Endothelial cell of umbilical vein (primary cell): Measurements from ENCODE around the gene H19. TPM values are rescaled to one million over a fixed set of nuclear protein-coding genes. Genes with fewer than 3 reads are reported as not detected.

Experiments
- BruUV-seq: library from RNA; stranded (reverse); fragments of 400-500 nt; replicated peaks from 2 replicates; lab custom pipeline; 2021; lab: Mats Ljungman, UMichigan
- CTCF ChIA-PET: fragments of 300-600, 350-600 bp; sonication (Branson Sonifier 250); formaldehyde crosslinking; loops from one replicate; lab custom pipeline; 2021; ENCODE audit warnings: antibody characterized with exemption, inconsistent platforms; lab: Charles Lee
- POLR2A ChIA-PET: fragments of 300-600, 350-600 bp; sonication (Branson Sonifier 250); formaldehyde crosslinking; loops from one replicate; lab custom pipeline; 2021; ENCODE audit warnings: antibody characterized with exemption, inconsistent platforms; lab: Charles Lee
- DNase-seq: peaks from one replicate; pipeline ENCODE4 v3.0.0-alpha.2; 2011; ENCODE audit warnings: low read depth, low spot score
- FAIRE-seq: peaks from 2 replicates; lab custom pipeline; 2011; peaks lifted over from hg19 to GRCh38; lab: Jason Lieb, UNC
- H2AFZ ChIP-seq: 2 replicates; pipeline ENCODE4 v1.6.0; 2012; ENCODE audit warnings: low read depth, low read length, control low read depth, inconsistent platforms
- H3K27ac ChIP-seq: 2 replicates; pipeline ENCODE4 v1.5.1; 2011; ENCODE audit warnings: low read depth, mild to moderate bottlenecking, control low read depth, low read length, moderate library complexity; ENCODE audit not compliant: insufficient read depth
- H3K27me3 ChIP-seq, 2 experiments: 2 replicates each; pipeline versions ENCODE4 v1.6.0 to v1.6.1; 2011; ENCODE audit warnings: low read length in 2 of 2, mixed read lengths in 1 of 2; ENCODE audit not compliant: control insufficient read depth in 2 of 2, insufficient read depth in 2 of 2
- H3K36me3 ChIP-seq, 2 experiments: 2 replicates in 1 of 2; 3 replicates in 1 of 2; pipeline ENCODE4 v1.5.1; 2011; ENCODE audit warnings: low read length in 2 of 2, mild to moderate bottlenecking in 1 of 2, moderate library complexity in 1 of 2; ENCODE audit not compliant: control insufficient read depth in 2 of 2, insufficient read depth in 2 of 2; ENCODE audit errors: extremely low read depth in 1 of 2
- H3K4me1 ChIP-seq: 3 replicates; pipeline ENCODE4 v1.5.1; 2011; ENCODE audit warnings: mild to moderate bottlenecking, low read length; ENCODE audit not compliant: control insufficient read depth, insufficient read depth; ENCODE audit errors: extremely low read depth
- H3K4me2 ChIP-seq: 2 replicates; pipeline ENCODE4 v1.6.1; 2011; ENCODE audit warnings: low read length, control low read depth, mixed read lengths; ENCODE audit not compliant: insufficient read depth
- H3K4me3 ChIP-seq, 3 experiments: fragments of 200-600 bp in 1 of 3; sonication (generic), shearing (Covaris generic) in 1 of 3; replicated peaks in 1 of 3; 2 replicates each; pipeline ENCODE4 v1.5.1; 2011 to 2016; ENCODE audit warnings: control low read depth in 3 of 3, low read length in 3 of 3, mild to moderate bottlenecking in 2 of 3, inconsistent platforms in 1 of 3, low read depth in 1 of 3, moderate library complexity in 1 of 3; ENCODE audit not compliant: insufficient read depth in 1 of 3
- H3K79me2 ChIP-seq: 2 replicates; pipeline ENCODE4 v1.6.0; 2012; ENCODE audit warnings: low read length, inconsistent platforms; ENCODE audit not compliant: control insufficient read depth, insufficient read depth
- H3K9ac ChIP-seq: replicated peaks from 2 replicates; pipeline ENCODE3; 2011; ENCODE audit warnings: low read length, control low read depth; ENCODE audit not compliant: insufficient read depth; ENCODE audit errors: extremely low read depth
- H3K9me1 ChIP-seq: replicated peaks from 3 replicates; pipeline ENCODE4 v1.6.0; 2011; ENCODE audit warnings: mild to moderate bottlenecking, low read length; ENCODE audit not compliant: control insufficient read depth, insufficient read depth; ENCODE audit errors: extremely low read depth
- H3K9me3 ChIP-seq: replicated peaks from 2 replicates; pipeline ENCODE4 v1.5.1; 2012; ENCODE audit warnings: low read length, inconsistent platforms; ENCODE audit not compliant: control insufficient read depth, insufficient read depth
- H4K20me1 ChIP-seq: replicated peaks from 2 replicates; pipeline ENCODE3; 2011; ENCODE audit warnings: mild to moderate bottlenecking, low read length; ENCODE audit not compliant: control insufficient read depth, insufficient read depth; ENCODE audit errors: extremely low read depth
- EZH2 ChIP-seq: IDR thresholded peaks from 2 replicates; pipeline ENCODE4 v1.6.1; 2012; ENCODE audit warnings: borderline replicate concordance, low read depth, mild to moderate bottlenecking, moderate library complexity, low read length, inconsistent platforms; ENCODE audit not compliant: severe bottlenecking
- FOS ChIP-seq: IDR thresholded peaks from 2 replicates; pipeline ENCODE4 v1.6.1; 2011; ENCODE audit warnings: mild to moderate bottlenecking, low read length, moderate library complexity, borderline replicate concordance; ENCODE audit not compliant: insufficient read depth
- GATA2 ChIP-seq: IDR thresholded peaks from 2 replicates; pipeline ENCODE4 v1.7.0; 2011; ENCODE audit warnings: low read depth, mild to moderate bottlenecking, moderate library complexity, mixed read lengths, low read length; ENCODE audit not compliant: insufficient read length, insufficient read depth
- JUN ChIP-seq: IDR thresholded peaks from 2 replicates; pipeline ENCODE4 v1.6.1; 2011; ENCODE audit warnings: borderline replicate concordance, low read depth; ENCODE audit not compliant: insufficient read length, insufficient read depth
- MYC ChIP-seq: IDR thresholded peaks from one replicate; pipeline ENCODE4 v1.6.1; 2011; ENCODE audit warnings: mild to moderate bottlenecking, low read depth, low read length
- POLR2A ChIP-seq: IDR thresholded peaks from 2 replicates; pipeline ENCODE4 v1.6.1; 2012; ENCODE audit warnings: low read depth, mild to moderate bottlenecking, control low read depth, low read length
- POLR2AphosphoS5 ChIP-seq: IDR thresholded peaks from 2 replicates; pipeline ENCODE4 v1.6.1; 2012; ENCODE audit warnings: low read depth, mild to moderate bottlenecking, control low read depth, low read length, moderate library complexity; ENCODE audit not compliant: insufficient read depth
- dilution Hi-C: fragments of 300-500 bp; cut with MboI; formaldehyde crosslinking; loops from one replicate; pipeline ENCODE4 v1.15.0; 2019; ENCODE audit warnings: low sequenced_read_pairs; ENCODE audit not compliant: extremely low pct_ligation_motif_present
- intact Hi-C: fragments of 100-400 bp; cut with micrococcal nuclease; formaldehyde crosslinking; loops from one replicate; pipeline ENCODE4 v1.10.0; 2022
- polyA plus RNA-seq, 4 experiments: library from polyadenylated mRNA; depleted of rRNA in 3 of 4; stranded (reverse) in 3 of 4; unstranded in 1 of 4; fragments of >200 nt; gene quantifications; 2 replicates each; pipeline versions ENCODE4 v1.2.1 to v1.2.3, GENCODE V29; 2011 to 2012; ENCODE audit warnings: missing spikeins in 1 of 4
- total RNA-seq: library from RNA; stranded (reverse); gene quantifications from 2 replicates; pipeline ENCODE4 v1.2.3, GENCODE V29; 2021
- TF ChIP-seq, protein P1 (sequence below), 2 donors: IDR thresholded peaks; 1 replicate in 1 of 2; 2 replicates in 1 of 2; pipeline ENCODE4 v1.5.1; 2011; ENCODE audit warnings: low read length in 2 of 2, mild to moderate bottlenecking in 2 of 2, moderate library complexity in 2 of 2, control low read depth in 1 of 2, inconsistent platforms in 1 of 2, low read depth in 1 of 2; ENCODE audit not compliant: insufficient read depth in 1 of 2; ENCODE audit errors: extremely low read depth in 1 of 2
- TF ChIP-seq, protein P2 (sequence below): IDR thresholded peaks from 2 replicates; pipeline ENCODE4 v1.6.1; 2011; ENCODE audit not compliant: insufficient read depth, insufficient read length

Gene H19
- total and polyA plus RNA-seq, 2 donors (not counting 3 experiments of a cell fraction or from before 2014, with no cell fraction given): 0.21 to 3.2 TPM

- no peaks in the 10 kb centered on the region for H3K27me3 ChIP-seq
- no peak for FAIRE-seq
- CTCF ChIA-PET: interaction anchor here (0.9 to 8.4 kb wide), 9 partner anchors 15 to 297 kb away, joined by 3 to 102 read pairs (median 13); no protein-coding TSS in a partner anchor
- no peaks in the 10 kb centered on the region for H3K36me3 ChIP-seq
- H3K27ac ChIP-seq: no peak overlapping the region
- dilution Hi-C loops: no loop called here
- no peaks in the 10 kb centered on the region for H3K9me1 ChIP-seq
- H4K20me1 ChIP-seq: no peaks in the 10 kb centered on the region
- H3K4me3 ChIP-seq: no peak overlapping the region
- BruUV-seq: no TSS peak
- H2AFZ ChIP-seq: no peak overlapping the region
- TF ChIP-seq, protein P1, sequence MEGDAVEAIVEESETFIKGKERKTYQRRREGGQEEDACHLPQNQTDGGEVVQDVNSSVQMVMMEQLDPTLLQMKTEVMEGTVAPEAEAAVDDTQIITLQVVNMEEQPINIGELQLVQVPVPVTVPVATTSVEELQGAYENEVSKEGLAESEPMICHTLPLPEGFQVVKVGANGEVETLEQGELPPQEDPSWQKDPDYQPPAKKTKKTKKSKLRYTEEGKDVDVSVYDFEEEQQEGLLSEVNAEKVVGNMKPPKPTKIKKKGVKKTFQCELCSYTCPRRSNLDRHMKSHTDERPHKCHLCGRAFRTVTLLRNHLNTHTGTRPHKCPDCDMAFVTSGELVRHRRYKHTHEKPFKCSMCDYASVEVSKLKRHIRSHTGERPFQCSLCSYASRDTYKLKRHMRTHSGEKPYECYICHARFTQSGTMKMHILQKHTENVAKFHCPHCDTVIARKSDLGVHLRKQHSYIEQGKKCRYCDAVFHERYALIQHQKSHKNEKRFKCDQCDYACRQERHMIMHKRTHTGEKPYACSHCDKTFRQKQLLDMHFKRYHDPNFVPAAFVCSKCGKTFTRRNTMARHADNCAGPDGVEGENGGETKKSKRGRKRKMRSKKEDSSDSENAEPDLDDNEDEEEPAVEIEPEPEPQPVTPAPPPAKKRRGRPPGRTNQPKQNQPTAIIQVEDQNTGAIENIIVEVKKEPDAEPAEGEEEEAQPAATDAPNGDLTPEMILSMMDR (IDR thresholded peaks at IDR 0.05; ENCODE audit: extremely low read depth in 1 of 2, insufficient read depth in 1 of 2, low read depth in 1 of 2, low read length in 2 of 2): no peak
- TF ChIP-seq MYC: no peak
- no peak for TF ChIP-seq POLR2AphosphoS5
- TF ChIP-seq EZH2: no peak
- TF ChIP-seq, protein P2, sequence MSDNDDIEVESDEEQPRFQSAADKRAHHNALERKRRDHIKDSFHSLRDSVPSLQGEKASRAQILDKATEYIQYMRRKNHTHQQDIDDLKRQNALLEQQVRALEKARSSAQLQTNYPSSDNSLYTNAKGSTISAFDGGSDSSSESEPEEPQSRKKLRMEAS: no peak
- no peak for TF ChIP-seq JUN
- no peak for TF ChIP-seq FOS
- TF ChIP-seq GATA2: no peak
- TF ChIP-seq POLR2A: no peak
- no peaks in the 10 kb centered on the region for H3K79me2 ChIP-seq
- H3K4me2 ChIP-seq: no peak overlapping the region
- intact Hi-C loops: no loop called here
- no peaks in the 10 kb centered on the region for H3K9me3 ChIP-seq
- no peak overlapping the region for H3K9ac ChIP-seq
- POLR2A ChIA-PET: no interaction called here
- no peaks in the 10 kb centered on the region for H3K4me1 ChIP-seq
- no peak for DNase-seq
Measured at GRCh38 chr11:1949302-1949701, 48.3 kb downstream of the H19 start.
